IMR-90 (cell line): ENCODE data around the gene CENPS. TPM values are rescaled to one million over a fixed set of nuclear protein-coding genes. Genes with fewer than 3 reads are reported as not detected.

Experiments used
- ATAC-seq: fragments of 200-7000 bp; cut with Tn5 transposase; 2 replicates; pipeline ENCODE4 v1.9.1; 2020; ENCODE audit warnings: low read depth, mild to moderate bottlenecking, moderate library complexity
- BruUV-seq: library from RNA; stranded (reverse); fragments of 400-500 nt; replicated peaks from 2 replicates; lab custom pipeline; 2021; lab: Mats Ljungman, UMichigan
- CTCF ChIA-PET: fragments of 300-600 bp; formaldehyde crosslinking; extraction: SDS; loops from one replicate; lab custom pipeline; 2021; ENCODE audit warnings: antibody characterized with exemption; lab: Yijun Ruan, JAX
- POLR2A ChIA-PET: fragments of 300-600 bp; sonication (Branson Sonifier 250); formaldehyde crosslinking; loops from one replicate; lab custom pipeline; 2022; ENCODE audit warnings: antibody characterized with exemption; ENCODE audit not compliant: unreplicated experiment; lab: Charles Lee
- DNase-seq: peaks from one replicate; pipeline ENCODE4 v3.0.0; 2013
- H2AFZ ChIP-seq: replicated peaks from 2 replicates; pipeline ENCODE3; 2013; ENCODE audit warnings: low read length, mild to moderate bottlenecking; ENCODE audit not compliant: poor library complexity
- H2AK5ac ChIP-seq: 2 replicates; pipeline ENCODE4 v1.6.1; 2013; ENCODE audit warnings: low read depth, low read length, inconsistent platforms
- H2AK9ac ChIP-seq: replicated peaks from 2 replicates; pipeline ENCODE3; 2013; ENCODE audit warnings: mild to moderate bottlenecking, low read depth, low read length, moderate library complexity; ENCODE audit not compliant: poor library complexity
- H2BK120ac ChIP-seq: 2 replicates; pipeline ENCODE4 v1.6.1; 2013; ENCODE audit warnings: low read depth, low read length, inconsistent platforms
- H2BK15ac ChIP-seq: 3 replicates; pipeline ENCODE4 v1.6.1; 2013; ENCODE audit warnings: low read depth, low read length, inconsistent platforms
- H2BK20ac ChIP-seq: 2 replicates; pipeline ENCODE4 v1.6.1; 2013; ENCODE audit warnings: low read depth, mild to moderate bottlenecking, inconsistent platforms, low read length, moderate library complexity
- H2BK5ac ChIP-seq: 2 replicates; pipeline ENCODE4 v1.6.1; 2013; ENCODE audit warnings: mild to moderate bottlenecking, low read depth, low read length, inconsistent platforms; ENCODE audit not compliant: poor library complexity, severe bottlenecking
- H3K14ac ChIP-seq: replicated peaks from 2 replicates; pipeline ENCODE4 v1.6.1; 2013; ENCODE audit warnings: low read depth, low read length, inconsistent platforms
- H3K18ac ChIP-seq: 2 replicates; pipeline ENCODE4 v1.6.1; 2013; ENCODE audit warnings: low read depth, low read length, control low read depth
- H3K23ac ChIP-seq: 2 replicates; pipeline ENCODE4 v1.6.1; 2013; ENCODE audit warnings: low read depth, low read length, inconsistent platforms
- H3K27ac ChIP-seq: 2 replicates; pipeline ENCODE4 v1.5.1; 2013; ENCODE audit warnings: mild to moderate bottlenecking, control low read depth, low read length; ENCODE audit not compliant: insufficient read depth
- H3K27me3 ChIP-seq: 2 replicates; pipeline ENCODE4 v1.6.1; 2013; ENCODE audit warnings: low read length; ENCODE audit not compliant: control insufficient read depth, insufficient read depth
- H3K36me3 ChIP-seq: 2 replicates; pipeline ENCODE4 v1.6.1; 2013; ENCODE audit warnings: low read length, mixed read lengths; ENCODE audit not compliant: control insufficient read depth, insufficient read depth
- H3K4ac ChIP-seq: 2 replicates; pipeline ENCODE4 v1.6.1; 2013; ENCODE audit warnings: low read depth, low read length, inconsistent platforms
- H3K4me1 ChIP-seq: 2 replicates; pipeline ENCODE4 v1.6.1; 2013; ENCODE audit warnings: low read length, mixed read lengths; ENCODE audit not compliant: control insufficient read depth, insufficient read depth
- H3K4me2 ChIP-seq: 2 replicates; pipeline ENCODE4 v1.6.1; 2013; ENCODE audit warnings: low read depth, mild to moderate bottlenecking, control low read depth, low read length, moderate library complexity
- H3K4me3 ChIP-seq: 2 replicates; pipeline ENCODE4 v1.5.1; 2013; ENCODE audit warnings: low read depth, mild to moderate bottlenecking, control low read depth, low read length, moderate library complexity; ENCODE audit not compliant: insufficient read depth
- H3K56ac ChIP-seq: 2 replicates; pipeline ENCODE4 v1.6.1; 2013; ENCODE audit warnings: low read length, inconsistent platforms; ENCODE audit not compliant: insufficient read depth; ENCODE audit errors: extremely low read depth
- H3K79me1 ChIP-seq, 2 experiments: 2 replicates each; pipeline ENCODE4 v1.6.1; 2013; ENCODE audit warnings: low read length in 2 of 2, inconsistent platforms in 1 of 2, low read depth in 1 of 2
- H3K9ac ChIP-seq: 2 replicates; pipeline ENCODE4 v1.6.1; 2013; ENCODE audit warnings: low read depth, low read length, control low read depth
- H3K9me1 ChIP-seq: 2 replicates; pipeline ENCODE4 v1.6.1; 2013; ENCODE audit warnings: low read length, inconsistent platforms; ENCODE audit not compliant: insufficient read depth
- H3K9me3 ChIP-seq: 2 replicates; pipeline ENCODE4 v1.6.1; 2013; ENCODE audit warnings: low read length; ENCODE audit not compliant: control insufficient read depth, insufficient read depth
- H4K20me1 ChIP-seq: 2 replicates; pipeline ENCODE4 v1.6.1; 2013; ENCODE audit warnings: low read length, inconsistent platforms; ENCODE audit not compliant: insufficient read depth
- H4K5ac ChIP-seq: 2 replicates; pipeline ENCODE4 v1.6.1; 2013; ENCODE audit warnings: mild to moderate bottlenecking, low read depth, low read length, control low read depth
- H4K8ac ChIP-seq, 2 experiments: 2 replicates each; pipeline ENCODE4 v1.6.1; 2013; ENCODE audit warnings: low read depth in 2 of 2, low read length in 2 of 2, control low read depth in 1 of 2, inconsistent platforms in 1 of 2
- H4K91ac ChIP-seq: 2 replicates; pipeline ENCODE4 v1.6.1; 2013; ENCODE audit warnings: low read depth, low read length, inconsistent platforms; ENCODE audit not compliant: insufficient read depth
- CEBPB ChIP-seq: IDR thresholded peaks from 2 replicates; pipeline ENCODE4 v1.6.1; 2012; ENCODE audit warnings: low read depth, low read length, improper control_type of control experiment
- CHD1 ChIP-seq: IDR thresholded peaks from 2 replicates; pipeline ENCODE4 v1.6.1; 2012; ENCODE audit warnings: low read depth, low read length, improper control_type of control experiment
- FOS ChIP-seq: fragments of 150-350 bp; IDR thresholded peaks from 2 replicates; pipeline ENCODE4 v1.6.1; 2016; ENCODE audit warnings: low read depth, low read length
- MAFK ChIP-seq: IDR thresholded peaks from 2 replicates; pipeline ENCODE4 v1.6.1; 2012; ENCODE audit warnings: low read depth, low read length, improper control_type of control experiment
- MAZ ChIP-seq: IDR thresholded peaks from 2 replicates; pipeline ENCODE4 v1.6.1; 2012; ENCODE audit warnings: low read depth, mild to moderate bottlenecking, low read length, improper control_type of control experiment, moderate library complexity, borderline replicate concordance
- RCOR1 ChIP-seq: IDR thresholded peaks from 2 replicates; pipeline ENCODE4 v1.6.1; 2012; ENCODE audit warnings: mild to moderate bottlenecking, low read length, improper control_type of control experiment; ENCODE audit not compliant: insufficient replicate concordance
- SMC3 ChIP-seq: fragments of 150-350 bp; IDR thresholded peaks from 2 replicates; pipeline ENCODE4 v1.6.1; 2016; ENCODE audit warnings: low read depth, mild to moderate bottlenecking, antibody characterized with exemption, low read length, moderate library complexity
- USF2 ChIP-seq: fragments of 150-350 bp; IDR thresholded peaks from 2 replicates; pipeline ENCODE4 v1.6.1; 2017; ENCODE audit warnings: mild to moderate bottlenecking, antibody characterized with exemption, low read length, low read depth
- WGBS, 2 experiments: methylation state at CpG; one replicate each; pipeline versions ENCODE4 v1.1.5 to v1.1.7; 2013; ENCODE audit warnings: missing lambda C conversion rate in 2 of 2; ENCODE audit not compliant: insufficient read length in 1 of 2; ENCODE audit errors: extremely low coverage in 2 of 2; 5-methylcytosine and 5-hydroxymethylcytosine counted together
- dilution Hi-C: fragments of 300-500 bp; cut with HindIII; formaldehyde crosslinking; loops from one replicate; pipeline ENCODE4 v1.14.3; 2018; ENCODE audit warnings: low sequenced_read_pairs; ENCODE audit not compliant: unreplicated experiment
- in situ Hi-C: fragments of 300-500 bp; cut with MboI; formaldehyde crosslinking; loops from 3 replicates; pipeline ENCODE4 v1.14.3; 2019; ENCODE audit warnings: low sequenced_read_pairs, inconsistent platforms, mixed read lengths
- intact Hi-C: fragments of 100-400 bp; cut with micrococcal nuclease; formaldehyde crosslinking; loops from 2 replicates; pipeline ENCODE4 v1.10.0; 2022
- polyA plus RNA-seq, 3 experiments: library from polyadenylated mRNA; depleted of rRNA; stranded (reverse); fragments of >200 nt; gene quantifications; 2 replicates each; pipeline ENCODE4 v1.2.3, GENCODE V29; 2012; ENCODE audit warnings: low replicate concordance in 1 of 3
- total RNA-seq: library from RNA; depleted of rRNA; stranded (reverse); fragments of >200 nt; gene quantifications from 2 replicates; pipeline ENCODE4 v1.2.3, GENCODE V29; 2012
- TF ChIP-seq, protein P1 (sequence below): conservative IDR thresholded peaks from 2 replicates; pipeline ENCODE4 v1.5.1; 2012; ENCODE audit warnings: mild to moderate bottlenecking, low read depth, low read length, improper control_type of control experiment

The CENPS gene
- total and polyA plus RNA-seq, 2 of the 4 experiments (the other 2 are of a cell fraction): 9.9 to 12.3 TPM

GRCh38 chr1:10470043-10470442, 39.8 kb downstream of the CENPS start:
- WGBS, 2 experiments: no CpG with 5 or more reads among the region's 4 CpGs
- in situ Hi-C loops: no loop called here
- dilution Hi-C loops: no loop called here

More at GRCh38 chr1:10470043-10470442, 39.8 kb downstream of the CENPS start:
- H3K9me3 ChIP-seq: no peaks in the 10 kb centered on the region
- H3K9me1 ChIP-seq: no peaks in the 10 kb centered on the region
- ChIA-PET CTCF (no interaction called here), POLR2A (no interaction called here)
- H2AFZ ChIP-seq: no peak overlapping the region
- H3K23ac ChIP-seq: no peak overlapping the region
- H3K4ac ChIP-seq: no peak overlapping the region
- no peaks in the 10 kb centered on the region; the same call in 1 of the 2 replicates for H3K4me1 ChIP-seq
- no peak overlapping the region for H4K5ac ChIP-seq
- H2AK5ac ChIP-seq: no peak overlapping the region
- no peak overlapping the region for H2BK120ac ChIP-seq
- intact Hi-C loops: no loop called here
- H2AK9ac ChIP-seq: no peak overlapping the region
- no peak overlapping the region for H3K9ac ChIP-seq
- no peak overlapping the region for H2BK20ac ChIP-seq
- peaks cover 24% of the 10 kb centered on the region for H3K36me3 ChIP-seq
- H3K79me1 ChIP-seq: peaks cover 13 to 14% of the 10 kb centered on the region in 2 experiments
- H4K8ac ChIP-seq: no peak overlapping the region
- H3K56ac ChIP-seq: no peak overlapping the region
- H3K4me2 ChIP-seq: no peak overlapping the region
- H4K20me1 ChIP-seq: no peaks in the 10 kb centered on the region
- H3K14ac ChIP-seq: no peak overlapping the region
- no peak overlapping the region for H2BK5ac ChIP-seq
- no peak for TF ChIP-seq SMC3
- TF ChIP-seq, protein P1, sequence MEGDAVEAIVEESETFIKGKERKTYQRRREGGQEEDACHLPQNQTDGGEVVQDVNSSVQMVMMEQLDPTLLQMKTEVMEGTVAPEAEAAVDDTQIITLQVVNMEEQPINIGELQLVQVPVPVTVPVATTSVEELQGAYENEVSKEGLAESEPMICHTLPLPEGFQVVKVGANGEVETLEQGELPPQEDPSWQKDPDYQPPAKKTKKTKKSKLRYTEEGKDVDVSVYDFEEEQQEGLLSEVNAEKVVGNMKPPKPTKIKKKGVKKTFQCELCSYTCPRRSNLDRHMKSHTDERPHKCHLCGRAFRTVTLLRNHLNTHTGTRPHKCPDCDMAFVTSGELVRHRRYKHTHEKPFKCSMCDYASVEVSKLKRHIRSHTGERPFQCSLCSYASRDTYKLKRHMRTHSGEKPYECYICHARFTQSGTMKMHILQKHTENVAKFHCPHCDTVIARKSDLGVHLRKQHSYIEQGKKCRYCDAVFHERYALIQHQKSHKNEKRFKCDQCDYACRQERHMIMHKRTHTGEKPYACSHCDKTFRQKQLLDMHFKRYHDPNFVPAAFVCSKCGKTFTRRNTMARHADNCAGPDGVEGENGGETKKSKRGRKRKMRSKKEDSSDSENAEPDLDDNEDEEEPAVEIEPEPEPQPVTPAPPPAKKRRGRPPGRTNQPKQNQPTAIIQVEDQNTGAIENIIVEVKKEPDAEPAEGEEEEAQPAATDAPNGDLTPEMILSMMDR: no peak
- no peak for TF ChIP-seq MAFK
- TF ChIP-seq MAZ: no peak
- no peak for TF ChIP-seq RCOR1
- TF ChIP-seq FOS: no peak
- TF ChIP-seq CHD1: no peak
- no peak for TF ChIP-seq USF2
- no peak for TF ChIP-seq CEBPB
- DNase-seq (no peak), ATAC-seq (no peak)
- H3K18ac ChIP-seq: no peak overlapping the region
- H3K27ac ChIP-seq: no peak overlapping the region
- no peaks in the 10 kb centered on the region for H3K27me3 ChIP-seq
- no peak overlapping the region for H4K91ac ChIP-seq
- no peak overlapping the region for H3K4me3 ChIP-seq
- H2BK15ac ChIP-seq: no peak overlapping the region
- no TSS peak for BruUV-seq
